CD4-positive, alpha-beta memory T cell (primary cell): ENCODE data around the gene SERPINE3. TPM values are rescaled to one million over a fixed set of nuclear protein-coding genes. Genes with fewer than 3 reads are reported as not detected.
A peak's percentile ranks its signal among the peaks of the same experiment; 100 is the strongest.

Experiments
- CTCF ChIA-PET: fragments of 350-600 bp; sonication (Branson Sonifier 250); formaldehyde crosslinking; loops from one replicate; lab custom pipeline; 2021; ENCODE audit warnings: inconsistent platforms; ENCODE audit not compliant: partially characterized antibody; lab: Charles Lee
- POLR2A ChIA-PET: fragments of 350-600 bp; sonication (Branson Sonifier 250); formaldehyde crosslinking; loops from one replicate; lab custom pipeline; 2021; ENCODE audit not compliant: partially characterized antibody; lab: Charles Lee
- DNase-seq, 5 donors: peaks; one replicate each; pipeline versions ENCODE4 v3.0.0 to v3.0.0-alpha.2; 2020 to 2022; ENCODE audit warnings: mixed read lengths in 1 of 5
- H3K27ac ChIP-seq: one replicate; pipeline ENCODE4 v1.7.0; 2013; ENCODE audit warnings: low read depth, low read length
- H3K27me3 ChIP-seq: 2 replicates; pipeline ENCODE4 v1.7.0; 2013; ENCODE audit warnings: mild to moderate bottlenecking, low read length, moderate library complexity; ENCODE audit not compliant: insufficient read depth
- H3K36me3 ChIP-seq: 2 replicates; pipeline ENCODE4 v1.7.0; 2013; ENCODE audit warnings: mild to moderate bottlenecking, low read length, moderate library complexity; ENCODE audit not compliant: insufficient read depth
- H3K4me1 ChIP-seq: 2 replicates; pipeline ENCODE4 v1.7.0; 2013; ENCODE audit warnings: mild to moderate bottlenecking, low read length, moderate library complexity; ENCODE audit not compliant: insufficient read depth
- H3K4me3 ChIP-seq, 2 donors: one replicate each; pipeline ENCODE4 v1.7.0; 2013; ENCODE audit warnings: low read length in 2 of 2, mild to moderate bottlenecking in 1 of 2
- H3K9me3 ChIP-seq, 2 donors: one replicate each; pipeline ENCODE4 v1.7.0; 2013; ENCODE audit warnings: low read length in 2 of 2, control low read depth in 1 of 2; ENCODE audit not compliant: control insufficient read depth in 1 of 2
- H3K27ac Mint-ChIP-seq, 7 donors: one replicate each; pipeline ENCODE4 v1.8.0; 2020 to 2021; ENCODE audit warnings: mixed read lengths in 7 of 7, mild to moderate bottlenecking in 6 of 7, inconsistent platforms in 3 of 7, moderate library complexity in 3 of 7
- H3K27me3 Mint-ChIP-seq, 2 donors: one replicate each; pipeline ENCODE4 v1.8.0; 2020 to 2021; ENCODE audit warnings: mixed read lengths in 2 of 2
- H3K36me3 Mint-ChIP-seq, 2 donors: one replicate each; pipeline ENCODE4 v1.8.0; 2020 to 2021; ENCODE audit warnings: mixed read lengths in 2 of 2, inconsistent platforms in 1 of 2, mild to moderate bottlenecking in 1 of 2
- H3K4me1 Mint-ChIP-seq, 4 donors: one replicate each; pipeline ENCODE4 v1.8.0; 2020 to 2021; ENCODE audit warnings: mixed read lengths in 4 of 4, mild to moderate bottlenecking in 1 of 4
- H3K4me3 Mint-ChIP-seq, 8 donors: one replicate each; pipeline ENCODE4 v1.8.0; 2020 to 2021; ENCODE audit warnings: mixed read lengths in 8 of 8, mild to moderate bottlenecking in 7 of 8, moderate library complexity in 6 of 8, inconsistent platforms in 3 of 8
- H3K9me3 Mint-ChIP-seq, 8 donors: one replicate each; pipeline ENCODE4 v1.8.0; 2020 to 2021; ENCODE audit warnings: mixed read lengths in 8 of 8, mild to moderate bottlenecking in 5 of 8, inconsistent platforms in 3 of 8, moderate library complexity in 1 of 8
- intact Hi-C: fragments of 100-400 bp; cut with micrococcal nuclease; formaldehyde crosslinking; loops from one replicate; pipeline ENCODE4 v1.15.1; 2023
- polyA plus RNA-seq, 2 donors: library from polyadenylated mRNA; unstranded; fragments of 300-500 nt; fragmentation: Illumina TruSeq; gene quantifications; one replicate each; pipeline ENCODE4 v1.2.3, GENCODE V29; 2021
- total RNA-seq, 2 experiments: library from RNA; stranded (reverse); gene quantifications; one replicate each; pipeline ENCODE4 v1.2.3, GENCODE V29; 2021

Gene SERPINE3
- total and polyA plus RNA-seq, 4 experiments from 2014 or later = not detected

DNA sequence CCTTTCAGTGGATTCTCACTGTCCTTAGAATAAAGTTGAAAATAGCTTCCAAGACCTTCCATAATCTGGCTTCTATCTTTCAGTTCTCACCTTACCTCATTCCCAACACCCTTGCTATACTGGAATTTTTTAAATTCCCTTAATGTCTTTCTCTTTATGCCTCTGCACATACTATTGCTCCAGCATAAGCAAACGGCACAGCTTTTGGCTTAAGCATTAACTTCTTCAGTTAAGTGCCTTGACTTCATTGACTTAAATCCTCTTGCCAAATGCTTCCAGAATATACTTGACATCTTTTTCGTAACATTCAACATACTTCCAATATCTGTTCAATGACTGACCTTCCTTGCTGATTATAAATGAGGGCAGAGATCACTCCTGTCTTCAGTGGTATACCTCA, 34.0 kb downstream of the SERPINE3 start:
- Mint-ChIP-seq H3K36me3 (peaks cover 28 to 49% of the 10 kb centered on the region in 2 donors), H3K27me3 (no peaks in the 10 kb centered on the region), H3K9me3 (no peaks in the 10 kb centered on the region), H3K27ac (no peak overlapping the region), H3K4me3 (no peak overlapping the region), H3K4me1 (no peaks in the 10 kb centered on the region)
- peaks cover 53% of the 10 kb centered on the region for H3K36me3 ChIP-seq
- H3K4me1 ChIP-seq = no peaks in the 10 kb centered on the region
- no peak overlapping the region for H3K27ac ChIP-seq
- H3K9me3 ChIP-seq = no peaks in the 10 kb centered on the region
- intact Hi-C loops = no loop called here
- no peak for DNase-seq
- no peak overlapping the region for H3K4me3 ChIP-seq
- CTCF ChIA-PET = no interaction called here
- H3K27me3 ChIP-seq = no peaks in the 10 kb centered on the region
- POLR2A ChIA-PET = no interaction called here

DNA sequence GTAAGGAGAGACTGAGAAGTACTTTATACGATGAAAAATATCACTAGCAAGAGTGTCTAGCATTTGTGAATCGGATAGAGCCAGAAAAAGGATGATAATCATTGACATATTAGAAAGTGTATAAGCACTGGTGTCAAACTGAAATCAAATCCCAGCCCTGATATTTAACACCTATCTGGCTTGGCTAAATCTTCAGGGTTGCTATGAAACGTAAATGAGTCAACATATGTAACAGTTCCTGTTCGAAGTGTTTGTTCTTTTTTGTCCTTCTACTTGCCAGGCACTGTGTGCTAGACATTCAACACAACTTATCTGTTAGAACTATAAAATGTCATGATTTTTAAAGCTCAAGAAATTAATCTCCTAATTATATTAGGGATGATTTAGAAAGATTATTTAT, 40.8 kb downstream of the SERPINE3 start:
- intact Hi-C loops = no loop called here
- Mint-ChIP-seq H3K9me3 (no peaks in the 10 kb centered on the region), H3K27me3 (no peaks in the 10 kb centered on the region), H3K27ac (no peak overlapping the region), H3K4me1 (no peaks in the 10 kb centered on the region), H3K4me3 (no peak overlapping the region), H3K36me3 (peaks cover 37 to 52% of the 10 kb centered on the region in 2 donors)
- peaks cover 13% of the 10 kb centered on the region for H3K36me3 ChIP-seq
- CTCF ChIA-PET = no interaction called here
- H3K27me3 ChIP-seq = no peaks in the 10 kb centered on the region
- H3K4me3 ChIP-seq = no peak overlapping the region
- no peak overlapping the region for H3K27ac ChIP-seq
- DNase-seq = no peak
- no peaks in the 10 kb centered on the region for H3K4me1 ChIP-seq
- no peaks in the 10 kb centered on the region for H3K9me3 ChIP-seq
- POLR2A ChIA-PET = no interaction called here

DNA sequence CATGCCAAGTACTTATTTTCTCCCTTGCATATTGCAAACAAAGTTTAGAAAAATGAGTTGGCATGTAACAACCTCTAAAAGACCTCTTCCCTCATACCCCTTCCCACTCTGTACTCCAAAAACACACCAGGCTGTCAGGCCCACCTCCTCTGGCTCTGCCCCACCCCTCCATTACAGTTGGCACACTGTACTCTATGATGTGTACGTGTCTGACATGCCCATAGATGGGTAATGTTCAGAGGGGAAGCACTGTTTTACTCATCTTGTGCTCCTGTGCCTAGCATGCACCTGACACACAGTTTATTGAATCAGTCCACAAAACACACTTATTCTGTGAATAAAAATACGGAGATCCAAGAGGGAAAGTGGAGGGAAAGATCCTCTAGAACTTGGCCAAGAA, 45.6 kb downstream of the SERPINE3 start:
- Histone ChIP-seq H3K9me3 (no peaks in the 10 kb centered on the region), H3K27me3 (no peaks in the 10 kb centered on the region), H3K36me3 (peaks cover 7% of the 10 kb centered on the region), H3K27ac (no peak overlapping the region), H3K4me1 (no peaks in the 10 kb centered on the region), H3K4me3 (no peak overlapping the region)
- no peak overlapping the region for H3K27ac Mint-ChIP-seq
- POLR2A ChIA-PET = no interaction called here
- no peak overlapping the region for H3K4me3 Mint-ChIP-seq
- H3K9me3 Mint-ChIP-seq = no peaks in the 10 kb centered on the region
- intact Hi-C loops = no loop called here
- peaks cover 0 to 5% (median 2%) of the 10 kb centered on the region in 4 donors for H3K4me1 Mint-ChIP-seq
- no peaks in the 10 kb centered on the region for H3K27me3 Mint-ChIP-seq
- CTCF ChIA-PET = interaction anchor here (2.2 kb wide), 1 partner anchor 413 kb away, joined by 5 read pairs; no protein-coding TSS in a partner anchor
- peaks cover 21 to 31% of the 10 kb centered on the region in 2 donors for H3K36me3 Mint-ChIP-seq
- DNase-seq = no peak

DNA sequence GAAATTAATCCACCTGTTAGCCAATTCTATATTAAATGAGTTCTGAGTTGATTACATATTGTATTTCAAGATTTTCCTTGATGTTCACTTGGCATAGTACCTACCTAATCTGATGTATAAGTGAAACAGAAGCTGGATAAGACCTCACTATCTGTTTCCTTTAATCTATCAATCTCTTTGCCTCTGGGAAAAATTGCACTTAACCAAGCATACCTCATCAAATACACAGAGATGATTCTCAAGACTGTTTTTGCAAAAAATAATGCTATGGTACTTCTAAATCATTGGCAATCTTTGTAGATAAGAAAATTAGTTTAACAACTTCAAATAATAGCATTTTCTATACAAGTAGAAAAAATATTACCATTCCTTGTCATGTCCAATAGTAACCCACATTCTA, 55.2 kb downstream of the SERPINE3 start:
- Mint-ChIP-seq H3K4me3 (no peak overlapping the region), H3K27me3 (no peaks in the 10 kb centered on the region), H3K36me3 (peaks cover 9 to 22% of the 10 kb centered on the region in 2 donors), H3K27ac (peak overlapping the region in 1 of 7 donors; percentile 14), H3K4me1 (peaks cover 31 to 53% (median 37%) of the 10 kb centered on the region in 4 donors), H3K9me3 (no peaks in the 10 kb centered on the region)
- ChIA-PET POLR2A (interaction anchor here (0.8 to 1.4 kb wide), 2 partner anchors 57 to 58 kb away, joined by 4 to 6 read pairs; partner anchors contain the start of gene INTS6), CTCF (no interaction called here)
- no peaks in the 10 kb centered on the region for H3K27me3 ChIP-seq
- no peaks in the 10 kb centered on the region for H3K36me3 ChIP-seq
- peaks cover 14% of the 10 kb centered on the region for H3K4me1 ChIP-seq
- no peaks in the 10 kb centered on the region for H3K9me3 ChIP-seq
- no peak overlapping the region for H3K27ac ChIP-seq
- no peak for DNase-seq
- H3K4me3 ChIP-seq = no peak overlapping the region
- intact Hi-C loops = no loop called here

DNA sequence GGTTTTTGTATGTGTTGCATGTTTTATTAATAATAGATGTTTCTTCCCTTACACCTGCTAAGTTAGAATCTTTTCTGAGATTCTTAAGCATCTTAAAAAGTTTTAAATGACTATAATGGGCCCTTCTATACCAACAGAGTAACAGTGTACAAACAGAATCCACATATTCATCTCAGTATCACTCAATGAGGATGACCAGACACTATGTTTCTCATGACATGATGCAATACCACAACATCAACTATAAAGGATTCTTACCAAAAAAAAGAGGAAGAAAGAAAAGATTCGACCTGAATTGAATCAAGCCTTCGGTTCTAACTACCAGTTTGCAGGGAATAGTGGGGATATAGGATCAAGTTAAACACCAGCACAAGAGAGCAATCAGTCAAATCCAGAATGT, 56.9 kb downstream of the SERPINE3 start:
- no peaks in the 10 kb centered on the region for H3K9me3 ChIP-seq
- intact Hi-C loops = no loop called here
- Mint-ChIP-seq H3K9me3 (no peaks in the 10 kb centered on the region), H3K4me1 (peaks cover 37 to 66% (median 44%) of the 10 kb centered on the region in 4 donors), H3K4me3 (no peak overlapping the region), H3K36me3 (peaks cover 16 to 22% of the 10 kb centered on the region in 2 donors), H3K27me3 (no peaks in the 10 kb centered on the region), H3K27ac (peak overlapping the region in 2 of 7 donors; percentile 11 to 31)
- no peaks in the 10 kb centered on the region for H3K36me3 ChIP-seq
- POLR2A ChIA-PET = no interaction called here
- H3K27ac ChIP-seq = no peak overlapping the region
- H3K4me1 ChIP-seq = peaks cover 23% of the 10 kb centered on the region
- no peak for DNase-seq
- no peaks in the 10 kb centered on the region for H3K27me3 ChIP-seq
- no peak overlapping the region for H3K4me3 ChIP-seq
- CTCF ChIA-PET = no interaction called here

DNA sequence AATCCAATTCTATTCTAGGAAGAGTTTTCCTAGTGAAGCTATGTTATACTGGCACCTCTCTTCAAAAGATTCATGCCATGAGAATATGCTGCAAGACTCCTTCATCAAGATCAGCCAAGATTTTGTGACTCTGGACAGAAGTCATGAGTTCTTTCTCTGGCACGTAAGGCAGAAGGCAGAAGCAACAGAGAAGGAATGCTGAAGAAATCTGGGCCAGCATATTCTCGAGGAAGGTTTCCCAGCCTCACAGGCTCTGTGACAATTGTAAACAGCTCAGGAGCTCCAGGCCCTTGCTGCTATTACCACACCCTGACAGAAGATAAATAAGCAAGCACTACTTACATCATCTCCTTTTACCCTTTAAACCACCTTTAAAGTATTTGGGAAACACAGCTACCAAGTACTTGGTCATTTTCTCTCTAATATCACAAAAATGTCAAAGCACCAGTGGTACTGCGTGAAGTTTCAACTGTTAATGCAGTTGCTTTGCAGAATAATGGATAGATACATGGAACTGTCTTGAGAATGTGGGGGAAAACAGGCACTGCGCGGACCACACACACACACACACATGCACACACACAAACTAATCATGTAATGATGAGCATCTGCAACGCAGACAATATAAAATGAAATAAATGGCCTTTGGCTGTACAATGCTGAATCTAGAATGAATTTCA, 57.9 kb downstream of the SERPINE3 start:
- POLR2A ChIA-PET = no interaction called here
- peaks cover 27% of the 10 kb centered on the region for H3K4me1 ChIP-seq
- peak overlapping the region in 4 of 7 donors; percentile 1 to 49 (median 20) for H3K27ac Mint-ChIP-seq
- H3K9me3 ChIP-seq = no peaks in the 10 kb centered on the region
- peaks cover 16 to 20% of the 10 kb centered on the region in 2 donors for H3K36me3 Mint-ChIP-seq
- no peaks in the 10 kb centered on the region for H3K36me3 ChIP-seq
- CTCF ChIA-PET = interaction anchor here (0.6 kb wide), 1 partner anchor 17 kb away, joined by 3 read pairs; no protein-coding TSS in a partner anchor
- H3K9me3 Mint-ChIP-seq = no peaks in the 10 kb centered on the region
- H3K4me3 Mint-ChIP-seq = no peak overlapping the region
- no peak overlapping the region for H3K4me3 ChIP-seq
- no peaks in the 10 kb centered on the region for H3K27me3 ChIP-seq
- no peak for DNase-seq
- H3K4me1 Mint-ChIP-seq = peaks cover 39 to 69% (median 44%) of the 10 kb centered on the region in 4 donors
- intact Hi-C loops = no loop called here
- H3K27ac ChIP-seq = no peak overlapping the region
- no peaks in the 10 kb centered on the region for H3K27me3 Mint-ChIP-seq

DNA sequence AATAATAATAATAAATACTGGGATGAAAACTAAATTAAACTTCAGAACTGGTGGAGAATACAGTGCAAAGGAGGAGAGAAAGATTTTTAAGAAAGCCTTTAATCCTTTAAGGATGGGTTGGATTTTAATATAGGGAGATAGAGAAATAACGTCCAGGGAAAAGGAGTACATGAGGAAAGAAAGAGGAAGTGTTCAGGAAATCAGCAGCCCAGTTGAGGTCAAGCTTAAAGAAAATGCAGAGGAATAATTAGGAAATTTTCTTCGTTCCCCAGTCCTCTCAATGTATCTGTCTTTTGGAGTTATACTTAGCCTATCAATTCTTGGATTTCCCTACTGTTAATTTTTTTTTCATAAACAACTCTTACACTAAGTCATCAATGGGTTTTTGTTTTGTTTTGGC, 65.7 kb downstream of the SERPINE3 start:
- Mint-ChIP-seq H3K9me3 (no peaks in the 10 kb centered on the region), H3K36me3 (peaks cover 32 to 33% of the 10 kb centered on the region in 2 donors), H3K4me3 (peak overlapping the region in 1 of 8 donors; percentile 49), H3K27me3 (no peaks in the 10 kb centered on the region), H3K27ac (peak overlapping the region in 2 of 7 donors; percentile 49 to 61), H3K4me1 (peaks cover 47 to 76% (median 55%) of the 10 kb centered on the region in 4 donors)
- H3K9me3 ChIP-seq = no peaks in the 10 kb centered on the region
- DNase-seq = no peak
- intact Hi-C loops = loop anchor here (2.0 kb wide), 1 partner anchor 16 kb away; no protein-coding TSS in a partner anchor
- H3K4me3 ChIP-seq = no peak overlapping the region
- ChIA-PET CTCF (no interaction called here), POLR2A (no interaction called here)
- H3K27ac ChIP-seq = no peak overlapping the region
- no peaks in the 10 kb centered on the region for H3K36me3 ChIP-seq
- no peaks in the 10 kb centered on the region for H3K27me3 ChIP-seq
- H3K4me1 ChIP-seq = peaks cover 28% of the 10 kb centered on the region
